Measurements from ENCODE around the gene A2M. TPM values are rescaled to one million over a fixed set of nuclear protein-coding genes. Genes with fewer than 3 reads are reported as not detected.

The A2M gene
- total RNA-seq, 1 donor, result under 0.01 TPM

DNA sequence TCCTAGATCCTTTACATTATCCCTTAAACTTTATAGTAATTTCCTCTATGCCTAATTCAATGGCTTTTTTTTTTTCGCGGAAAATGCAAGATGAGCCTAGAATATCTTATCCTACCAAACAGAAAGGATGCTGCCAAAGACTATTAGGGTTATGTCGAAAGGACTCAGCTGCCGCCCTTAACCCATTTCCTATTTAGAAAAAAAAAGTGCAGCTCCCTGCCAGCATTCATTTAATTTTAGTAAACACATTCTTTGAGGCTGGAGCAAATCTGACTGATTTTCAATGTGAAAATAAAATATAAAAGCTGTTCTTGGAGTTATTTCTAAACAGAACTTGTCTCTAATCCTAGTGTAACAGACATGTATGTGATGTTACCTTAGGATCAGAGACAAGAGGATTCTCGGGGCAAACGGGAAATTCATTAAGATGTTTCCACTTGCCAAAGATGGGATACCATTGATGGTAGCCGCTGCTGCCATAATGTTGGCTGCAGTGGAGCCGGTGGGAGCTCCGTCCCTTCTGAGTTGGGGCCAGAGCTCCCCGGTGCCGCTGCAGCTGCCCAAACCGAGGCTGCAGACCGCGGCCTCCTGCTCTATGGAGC lies 8.2 kb upstream of the A2M start:
- no peak for DNase-seq (ENCODE audit: low read depth in 2 of 3, low spot score in 2 of 3)

DNA sequence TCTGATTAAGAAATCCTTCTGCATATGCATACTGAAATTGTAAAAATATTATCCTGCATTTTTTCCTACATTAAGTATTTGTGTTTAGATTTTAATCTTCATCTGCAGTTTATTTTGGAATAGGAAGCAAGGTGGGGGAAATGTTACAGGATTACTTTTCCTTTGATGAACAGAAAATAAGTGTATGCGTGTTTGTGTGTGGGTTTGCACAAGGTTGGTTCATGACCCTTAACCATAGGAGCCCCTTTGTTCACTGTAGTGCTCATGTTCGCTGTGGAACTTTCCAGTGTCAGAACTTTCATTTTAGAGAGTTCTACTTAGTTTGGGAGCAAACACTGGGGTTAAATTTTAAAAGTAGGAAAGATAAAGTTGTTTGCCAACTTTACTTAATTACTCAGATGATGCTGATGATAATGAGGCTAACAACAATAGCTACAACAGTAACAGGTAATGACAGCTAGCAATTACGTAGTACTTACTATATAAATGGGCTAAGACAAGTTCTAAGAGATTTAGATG lies 6.4 kb upstream of the A2M start:
- no peak for DNase-seq (ENCODE audit: low read depth in 2 of 3, low spot score in 2 of 3)

GRCh38 chr12:9120487-9121184 lies 4.9 kb upstream of the A2M start:
- DNase-seq (ENCODE audit: low read depth in 2 of 3, low spot score in 2 of 3), result no peak

DNA sequence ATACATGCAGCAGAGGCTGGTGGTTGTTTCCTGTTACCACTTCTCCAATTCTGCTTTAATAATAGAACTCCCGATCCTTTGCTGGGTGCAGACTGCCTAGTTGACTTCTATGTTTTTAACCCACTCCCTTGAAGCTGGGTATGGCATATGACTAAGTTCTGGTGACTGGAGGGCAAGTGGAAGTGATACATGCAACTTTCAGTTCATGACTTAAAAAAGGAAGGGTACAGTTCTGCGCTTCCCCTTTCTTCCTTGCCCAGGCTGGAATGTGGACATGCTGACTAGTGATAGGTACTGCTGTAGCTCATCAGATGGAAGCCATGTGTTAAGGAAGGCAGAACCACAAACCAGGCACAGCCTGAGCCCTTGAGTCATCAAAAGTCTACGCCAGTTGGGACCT lies 2.4 kb upstream of the A2M start:
- peak in 2 of 3 donors; percentile 89 to 97 for DNase-seq (ENCODE audit: low read depth in 2 of 3, low spot score in 2 of 3)

GRCh38 chr12:9114946-9115345 lies 773 bp downstream of the A2M start:
- no peak for DNase-seq (ENCODE audit: low read depth in 2 of 3, low spot score in 2 of 3)

GRCh38 chr12:9113987-9114309 lies 1.8 kb downstream of the A2M start:
- DNase-seq (ENCODE audit: low read depth in 2 of 3, low spot score in 2 of 3), result no peak

DNA sequence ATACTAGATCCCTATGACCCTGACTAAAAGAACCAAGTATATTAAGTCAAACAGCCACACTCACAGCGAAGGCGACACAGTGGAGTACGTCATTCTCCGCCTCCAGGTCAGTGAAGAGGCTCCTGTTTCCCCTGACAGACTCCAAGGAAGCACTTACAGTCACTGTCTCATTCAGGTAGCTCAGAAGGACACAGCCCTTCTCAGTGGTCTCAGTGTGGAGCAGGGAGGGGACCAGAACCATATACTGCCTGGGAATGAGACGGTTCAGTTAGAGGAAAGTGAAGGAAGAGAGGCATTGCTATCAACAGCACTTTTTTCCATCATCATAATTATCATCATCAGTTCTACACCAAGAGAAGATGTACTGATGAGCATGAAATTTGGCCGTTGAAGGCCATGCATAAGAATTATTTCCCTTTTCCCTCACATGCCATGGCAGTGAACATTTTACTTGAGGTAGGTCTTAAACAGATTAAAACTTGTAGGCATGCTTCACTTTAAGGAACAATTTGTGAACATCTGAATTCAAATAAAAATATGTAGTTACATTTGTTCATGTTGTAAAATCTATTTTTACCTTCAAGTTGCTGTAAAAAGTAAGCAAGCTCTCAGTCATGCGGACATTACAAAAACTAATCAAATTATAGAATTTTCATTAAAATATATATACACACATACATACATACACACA lies 2.3 kb downstream of the A2M start:
- no peak for DNase-seq (ENCODE audit: low read depth in 2 of 3, low spot score in 2 of 3)

- no peak for DNase-seq (ENCODE audit: low read depth in 2 of 3, low spot score in 2 of 3)
These were observed 3.5 kb downstream of the A2M start for GRCh38 chr12:9112076-9112853.

DNA sequence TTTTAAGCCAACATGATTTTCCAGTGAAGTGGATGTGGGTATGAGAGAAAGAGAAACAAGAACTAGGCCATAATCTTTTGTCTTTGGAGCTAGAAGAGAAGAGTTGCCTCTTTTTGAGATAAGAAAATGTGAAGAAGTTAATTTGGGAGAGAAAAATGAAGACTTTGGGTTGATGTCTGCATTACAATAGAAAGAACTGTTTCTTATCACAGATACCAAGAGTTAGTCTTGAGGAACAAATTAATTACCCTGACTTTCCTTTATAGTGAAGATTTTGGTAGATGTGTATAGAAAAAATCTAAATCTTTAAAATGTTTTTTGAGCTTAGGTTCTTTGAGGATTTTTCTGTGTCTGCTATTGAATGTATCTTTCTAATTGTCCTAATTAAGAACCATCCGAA lies 4.2 kb downstream of the A2M start:
- no peak for DNase-seq (ENCODE audit: low read depth in 2 of 3, low spot score in 2 of 3)

DNA sequence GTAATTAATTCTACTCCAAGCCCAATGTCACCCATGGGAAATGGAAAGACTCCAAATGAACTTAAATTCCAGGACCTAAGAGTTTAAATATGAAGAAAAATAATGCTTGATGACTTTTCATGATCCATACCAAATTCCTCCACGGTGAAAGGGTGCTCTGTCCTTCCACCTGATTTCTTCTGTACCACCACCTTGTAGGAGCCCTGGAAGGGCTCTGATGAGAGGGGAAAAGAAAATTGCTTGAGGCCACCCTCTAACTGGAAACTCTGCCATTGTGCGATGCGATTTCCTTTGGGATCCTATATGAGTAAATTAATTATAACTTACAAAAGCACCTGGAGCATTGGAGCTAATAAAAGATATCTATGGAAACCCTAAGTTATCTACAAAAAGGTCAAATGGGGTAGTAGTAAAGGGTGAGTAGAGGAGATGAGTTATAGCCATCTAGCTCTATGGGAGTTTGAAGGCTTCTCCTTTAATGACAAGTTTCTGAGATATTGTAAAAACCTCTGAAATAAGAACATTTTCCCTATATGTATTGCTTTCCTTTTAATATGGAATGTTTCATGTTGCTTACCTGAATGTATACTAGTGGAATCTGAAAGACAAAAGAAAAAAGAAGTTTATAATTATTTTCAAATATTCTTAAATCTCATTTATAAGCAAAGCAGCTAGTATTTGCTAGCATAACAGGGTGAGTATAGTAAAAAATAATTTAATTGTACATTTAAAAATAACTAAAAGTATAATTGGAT lies 5.8 kb downstream of the A2M start:
- no peak for DNase-seq (ENCODE audit: low read depth in 2 of 3, low spot score in 2 of 3)

- no peak for DNase-seq (ENCODE audit: low read depth in 2 of 3, low spot score in 2 of 3)
These were observed 6.6 kb downstream of the A2M start for GRCh38 chr12:9109213-9109522.

- DNase-seq (ENCODE audit: low read depth in 2 of 3, low spot score in 2 of 3), result no peak
These were observed 7.1 kb downstream of the A2M start for GRCh38 chr12:9108504-9109212.

GRCh38 chr12:9107542-9107873 lies 8.2 kb downstream of the A2M start:
- no peak for DNase-seq (ENCODE audit: low read depth in 2 of 3, low spot score in 2 of 3)

DNA sequence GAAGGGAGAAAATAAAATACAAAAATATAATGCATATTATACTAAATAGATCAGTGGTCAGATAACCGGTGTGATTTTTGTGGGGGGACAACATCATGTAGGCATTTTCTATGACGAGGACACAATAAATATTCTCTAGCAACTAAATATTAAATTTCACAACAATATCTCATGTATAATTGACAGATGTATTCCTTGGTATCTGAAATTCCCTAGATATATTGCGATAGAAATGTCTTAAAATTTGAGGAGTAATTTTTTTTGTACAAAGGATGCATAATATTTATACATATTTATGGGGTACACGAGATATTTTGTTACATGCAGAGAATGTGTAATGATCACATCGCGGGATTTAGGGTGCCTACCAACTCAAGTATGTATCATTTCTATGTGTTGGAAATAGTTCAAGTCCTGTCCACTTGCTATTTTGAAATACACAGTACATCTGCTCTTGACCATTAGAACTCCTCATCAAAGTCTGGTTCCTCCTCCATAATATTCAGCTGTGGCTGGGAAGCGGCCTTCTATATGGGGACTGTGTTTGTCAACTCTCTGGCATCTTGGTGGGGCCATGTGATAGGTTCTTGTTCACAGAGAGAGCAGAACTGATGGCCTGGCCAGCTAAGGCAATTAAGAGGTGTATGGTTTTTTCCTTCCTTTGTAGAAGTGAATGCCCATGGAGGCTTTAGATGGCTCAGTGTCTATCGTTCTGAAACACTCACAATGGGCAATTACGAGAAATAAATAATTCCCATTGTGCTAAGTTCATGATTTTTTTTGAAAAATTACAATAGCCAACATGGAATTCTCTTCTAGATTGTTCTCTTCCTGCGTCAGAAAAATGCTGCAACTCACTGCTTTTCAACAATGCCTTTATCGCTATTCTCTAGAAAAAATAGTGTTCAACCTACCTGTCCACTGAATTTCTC lies 8.8 kb downstream of the A2M start:
- no peak for DNase-seq (ENCODE audit: low read depth in 2 of 3, low spot score in 2 of 3)

DNA sequence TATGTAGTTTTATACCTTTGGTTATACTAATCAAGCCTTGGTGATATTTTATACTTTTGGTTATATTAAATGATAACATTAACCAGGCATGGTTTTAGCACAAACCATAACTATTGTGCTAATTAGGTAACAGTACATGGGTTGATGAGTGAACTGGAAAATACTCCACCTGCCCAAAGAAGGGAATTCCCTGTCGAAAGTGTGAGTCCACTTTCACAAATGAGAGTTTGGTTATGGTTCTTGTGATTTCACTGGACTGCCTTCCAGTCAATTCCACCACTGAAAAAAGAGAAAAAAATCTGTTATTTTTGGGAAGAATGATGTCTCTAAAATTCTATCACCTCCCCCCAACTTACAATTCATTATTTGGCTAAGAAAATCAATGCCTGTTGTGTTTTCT lies 9.7 kb downstream of the A2M start:
- no peak for DNase-seq (ENCODE audit: low read depth in 2 of 3, low spot score in 2 of 3)

DNA sequence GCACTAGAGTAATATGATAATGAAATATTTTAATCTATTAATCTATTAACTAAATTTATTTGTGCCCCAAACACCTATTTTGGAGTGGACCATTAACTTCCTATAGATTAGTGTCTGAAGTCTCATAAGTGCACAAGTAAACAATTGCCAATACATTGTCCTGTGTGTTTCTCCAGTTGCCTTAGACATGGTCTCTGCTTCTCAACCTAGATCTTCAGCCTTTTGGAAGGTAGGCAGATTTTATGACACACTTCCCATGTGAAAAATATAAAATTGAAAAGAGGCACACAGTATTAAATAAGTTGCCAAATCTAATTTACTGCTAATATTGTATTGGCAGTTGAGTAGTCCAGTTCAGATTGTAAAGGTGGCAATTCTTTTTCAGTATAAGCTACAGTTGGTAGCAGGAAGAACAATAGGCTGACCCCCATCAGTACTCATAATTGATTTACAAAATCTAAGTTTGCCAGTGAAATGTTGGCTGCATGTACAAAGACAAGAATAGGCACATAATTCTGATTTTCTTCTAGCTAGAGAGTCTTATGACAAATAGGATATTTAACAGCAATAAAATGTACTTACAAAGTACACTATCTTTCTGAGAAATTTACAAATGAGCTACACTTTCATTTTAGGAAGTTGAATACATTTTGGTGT lies 10.8 kb downstream of the A2M start:
- DNase-seq (ENCODE audit: low read depth in 2 of 3, low spot score in 2 of 3), result no peak

- DNase-seq (ENCODE audit: low read depth in 2 of 3, low spot score in 2 of 3), result no peak
These were observed 11.6 kb downstream of the A2M start for GRCh38 chr12:9104087-9104486.

DNA sequence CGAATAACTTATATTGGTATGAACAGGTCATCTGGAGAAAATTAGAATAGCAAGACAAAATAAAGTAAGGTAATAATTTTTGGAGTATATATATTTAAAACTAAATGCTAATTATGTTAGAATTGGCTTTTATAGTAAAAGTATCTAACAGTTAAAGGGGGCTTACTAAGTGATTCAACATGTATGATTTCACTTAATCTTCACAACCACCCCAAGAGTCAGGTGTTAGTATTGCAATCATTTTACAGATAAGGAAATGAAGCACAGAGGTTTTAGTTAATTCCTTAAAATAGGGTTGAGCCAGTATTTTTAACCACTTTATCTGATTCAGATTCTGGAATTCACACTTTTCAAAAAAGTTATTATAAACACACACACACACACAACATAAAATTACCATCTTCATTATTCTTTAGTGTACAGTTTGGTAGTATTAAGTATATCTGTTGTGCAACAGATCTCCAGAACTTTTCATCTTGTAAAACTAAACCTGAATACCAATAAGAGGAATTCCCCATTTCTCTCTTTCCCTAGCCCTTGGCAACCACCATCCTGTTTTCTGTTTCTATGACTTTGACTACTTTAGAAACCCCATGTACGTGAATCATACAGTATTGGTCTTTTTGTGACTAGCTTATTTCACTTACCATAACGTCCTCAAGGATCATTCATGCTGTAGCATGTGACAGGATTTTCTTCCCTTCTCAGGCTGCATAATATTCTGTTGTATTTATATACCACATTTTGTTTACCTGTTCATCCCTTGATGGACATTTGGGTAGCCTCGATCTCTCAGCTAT lies 12.5 kb downstream of the A2M start:
- DNase-seq (ENCODE audit: low read depth in 2 of 3, low spot score in 2 of 3), result no peak

Measured in hematopoietic multipotent progenitor cell (in vitro differentiated cells).